Neural cell (in vitro differentiated cells): ENCODE results near the gene ZSCAN31. TPM values are rescaled to one million over a fixed set of nuclear protein-coding genes. Genes with fewer than 3 reads are reported as not detected.

Source experiments
- H2AFZ ChIP-seq: fragments of 200-600, 300-800 bp; sonication (generic), shearing (Covaris generic); 2 replicates; pipeline ENCODE4 v1.6.0; 2014; ENCODE audit warnings: low read depth, mild to moderate bottlenecking, antibody characterized with exemption, low read length, moderate library complexity
- H3F3A ChIP-seq: fragments of 200-600 bp; shearing (Covaris generic); 2 replicates; pipeline ENCODE4 v1.6.1; 2016; ENCODE audit warnings: mild to moderate bottlenecking, moderate library complexity, mixed read lengths, antibody characterized with exemption, low read length; ENCODE audit not compliant: insufficient read depth, poor library complexity, severe bottlenecking
- H3K27ac ChIP-seq: fragments of 200-600, 300-800 bp; sonication (generic), shearing (Covaris generic); 2 replicates; pipeline ENCODE4 v1.5.1; 2014; ENCODE audit warnings: mild to moderate bottlenecking, low read length, moderate library complexity
- H3K27me3 ChIP-seq: fragments of 300-800, 200-600 bp; sonication (generic), shearing (Covaris generic); 2 replicates; pipeline ENCODE4 v1.6.0; 2014; ENCODE audit warnings: mild to moderate bottlenecking, low read depth, low read length, moderate library complexity; ENCODE audit not compliant: insufficient read depth
- H3K36me3 ChIP-seq: fragments of 300-800, 200-600 bp; sonication (generic), shearing (Covaris generic); 2 replicates; pipeline ENCODE4 v1.5.1; 2014; ENCODE audit warnings: mild to moderate bottlenecking, antibody characterized with exemption, low read length, moderate library complexity; ENCODE audit not compliant: insufficient read depth
- H3K4me2 ChIP-seq: fragments of 300-800, 200-600 bp; sonication (generic), shearing (Covaris generic); 2 replicates; pipeline ENCODE4 v1.6.0; 2014; ENCODE audit warnings: mild to moderate bottlenecking, low read length
- H3K4me3 ChIP-seq: fragments of 300-800, 200-600 bp; sonication (generic), shearing (Covaris generic); 2 replicates; pipeline ENCODE4 v1.5.1; 2014; ENCODE audit warnings: mild to moderate bottlenecking, low read length, moderate library complexity
- H3K79me2 ChIP-seq: fragments of 200-600 bp; shearing (Covaris generic); replicated peaks from 2 replicates; pipeline ENCODE4 v1.6.0; 2014; ENCODE audit warnings: mild to moderate bottlenecking, low read length, moderate library complexity; ENCODE audit not compliant: insufficient read depth
- H3K9ac ChIP-seq: fragments of 300-800, 200-600 bp; sonication (generic), shearing (Covaris generic); 2 replicates; pipeline ENCODE4 v1.6.1; 2016; ENCODE audit warnings: mild to moderate bottlenecking, low read length, mixed read lengths
- H3K9me2 ChIP-seq: fragments of 200-600 bp; shearing (Covaris generic); 2 replicates; pipeline ENCODE4 v1.6.1; 2016; ENCODE audit warnings: mild to moderate bottlenecking, low read length, mixed read lengths; ENCODE audit not compliant: insufficient read depth
- H3K9me3 ChIP-seq: fragments of 200-600, 300-800 bp; sonication (generic), shearing (Covaris generic); 2 replicates; pipeline ENCODE4 v1.6.1; 2016; ENCODE audit warnings: mild to moderate bottlenecking, mixed run types, low read length, moderate library complexity, mixed read lengths
- H4K20me1 ChIP-seq: fragments of 200-600 bp; shearing (Covaris generic); 2 replicates; pipeline ENCODE4 v1.6.1; 2016; ENCODE audit warnings: mild to moderate bottlenecking, mixed run types; ENCODE audit not compliant: insufficient read depth
- CTCF ChIP-seq: fragments of 450-650 bp; IDR thresholded peaks from 2 replicates; pipeline ENCODE4 v1.5.1; 2014; ENCODE audit warnings: antibody characterized with exemption, mild to moderate bottlenecking, moderate library complexity; ENCODE audit not compliant: poor library complexity, severe bottlenecking
- EP300 ChIP-seq: fragments of 450-650 bp; conservative IDR thresholded peaks from 2 replicates; pipeline ENCODE4 v1.6.1; 2014; ENCODE audit warnings: antibody characterized with exemption, mild to moderate bottlenecking, moderate library complexity; ENCODE audit not compliant: poor library complexity, severe bottlenecking
- EZH2 ChIP-seq: fragments of 200-600, 300-800 bp; shearing (Covaris generic), sonication (generic); IDR thresholded peaks from 2 replicates; pipeline ENCODE4 v1.6.1; 2014; ENCODE audit warnings: antibody characterized with exemption, low read length, borderline replicate concordance, mild to moderate bottlenecking; ENCODE audit not compliant: insufficient read depth, poor library complexity, severe bottlenecking
- MXI1 ChIP-seq: fragments of 450-650 bp; conservative IDR thresholded peaks from 2 replicates; pipeline ENCODE4 v1.6.1; 2014; ENCODE audit warnings: antibody characterized with exemption, mild to moderate bottlenecking; ENCODE audit not compliant: poor library complexity, severe bottlenecking
- POLR2AphosphoS5 ChIP-seq: IDR thresholded peaks from 2 replicates; pipeline ENCODE4 v1.6.1; 2012
- RAD21 ChIP-seq: fragments of 450-650 bp; conservative IDR thresholded peaks from 2 replicates; pipeline ENCODE4 v1.6.1; 2014; ENCODE audit warnings: antibody characterized with exemption, mild to moderate bottlenecking, moderate library complexity
- SMC3 ChIP-seq: fragments of 450-650 bp; conservative IDR thresholded peaks from 2 replicates; pipeline ENCODE4 v1.6.1; 2014; ENCODE audit warnings: antibody characterized with exemption, mild to moderate bottlenecking, moderate library complexity; ENCODE audit not compliant: poor library complexity
- TAF1 ChIP-seq: IDR thresholded peaks from 2 replicates; pipeline ENCODE4 v1.6.1; 2012; ENCODE audit warnings: low read depth
- polyA plus RNA-seq: library from polyadenylated mRNA; depleted of rRNA; stranded (reverse); fragments of >200 nt; gene quantifications from 2 replicates; pipeline ENCODE4 v1.2.3, GENCODE V29; 2014
- TF ChIP-seq, protein P1 (sequence below): IDR thresholded peaks from 2 replicates; pipeline ENCODE4 v1.6.1; 2012; ENCODE audit warnings: borderline replicate concordance

Gene ZSCAN31
- polyA plus RNA-seq, 1 donor from 2014 or later: 2.6 TPM

DNA sequence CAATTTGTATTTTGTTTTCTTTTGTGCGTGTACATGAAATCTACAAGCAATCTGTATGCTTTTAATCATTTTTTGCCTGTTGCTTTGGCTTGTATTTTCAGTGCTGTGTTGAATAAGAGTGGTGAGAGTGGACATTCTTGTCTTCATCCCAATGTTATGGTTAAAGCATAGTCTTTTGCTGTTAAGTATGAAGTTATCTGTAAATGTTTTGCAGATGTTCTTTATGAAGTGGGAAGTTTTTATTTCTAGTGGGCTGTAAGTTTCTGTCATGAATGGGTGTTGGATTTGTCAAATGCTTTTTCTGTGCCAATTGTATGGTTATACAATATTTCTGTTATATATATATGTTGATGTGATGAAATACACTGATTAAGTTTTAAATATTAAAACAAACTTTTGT, 38.0 kb upstream of the ZSCAN31 start:
- Histone ChIP-seq H4K20me1 (no peaks in the 10 kb centered on the region), H3K4me2 (no peak overlapping the region), H3K36me3 (no peaks in the 10 kb centered on the region), H3K9me2 (no peaks in the 10 kb centered on the region), H3K4me3 (no peak overlapping the region), H2AFZ (no peak overlapping the region), H3K9me3 (no peaks in the 10 kb centered on the region), H3K79me2 (no peaks in the 10 kb centered on the region), H3K27ac (no peak overlapping the region), H3F3A (no peaks in the 10 kb centered on the region), H3K9ac (no peak overlapping the region), H3K27me3 (no peaks in the 10 kb centered on the region)
- TF ChIP-seq CTCF: no peak
- no peak for TF ChIP-seq TAF1
- no peak for TF ChIP-seq EP300
- TF ChIP-seq, protein P1, sequence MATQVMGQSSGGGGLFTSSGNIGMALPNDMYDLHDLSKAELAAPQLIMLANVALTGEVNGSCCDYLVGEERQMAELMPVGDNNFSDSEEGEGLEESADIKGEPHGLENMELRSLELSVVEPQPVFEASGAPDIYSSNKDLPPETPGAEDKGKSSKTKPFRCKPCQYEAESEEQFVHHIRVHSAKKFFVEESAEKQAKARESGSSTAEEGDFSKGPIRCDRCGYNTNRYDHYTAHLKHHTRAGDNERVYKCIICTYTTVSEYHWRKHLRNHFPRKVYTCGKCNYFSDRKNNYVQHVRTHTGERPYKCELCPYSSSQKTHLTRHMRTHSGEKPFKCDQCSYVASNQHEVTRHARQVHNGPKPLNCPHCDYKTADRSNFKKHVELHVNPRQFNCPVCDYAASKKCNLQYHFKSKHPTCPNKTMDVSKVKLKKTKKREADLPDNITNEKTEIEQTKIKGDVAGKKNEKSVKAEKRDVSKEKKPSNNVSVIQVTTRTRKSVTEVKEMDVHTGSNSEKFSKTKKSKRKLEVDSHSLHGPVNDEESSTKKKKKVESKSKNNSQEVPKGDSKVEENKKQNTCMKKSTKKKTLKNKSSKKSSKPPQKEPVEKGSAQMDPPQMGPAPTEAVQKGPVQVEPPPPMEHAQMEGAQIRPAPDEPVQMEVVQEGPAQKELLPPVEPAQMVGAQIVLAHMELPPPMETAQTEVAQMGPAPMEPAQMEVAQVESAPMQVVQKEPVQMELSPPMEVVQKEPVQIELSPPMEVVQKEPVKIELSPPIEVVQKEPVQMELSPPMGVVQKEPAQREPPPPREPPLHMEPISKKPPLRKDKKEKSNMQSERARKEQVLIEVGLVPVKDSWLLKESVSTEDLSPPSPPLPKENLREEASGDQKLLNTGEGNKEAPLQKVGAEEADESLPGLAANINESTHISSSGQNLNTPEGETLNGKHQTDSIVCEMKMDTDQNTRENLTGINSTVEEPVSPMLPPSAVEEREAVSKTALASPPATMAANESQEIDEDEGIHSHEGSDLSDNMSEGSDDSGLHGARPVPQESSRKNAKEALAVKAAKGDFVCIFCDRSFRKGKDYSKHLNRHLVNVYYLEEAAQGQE: no peak
- no peak for TF ChIP-seq MXI1
- no peak for TF ChIP-seq RAD21
- TF ChIP-seq POLR2AphosphoS5: no peak
- no peak for TF ChIP-seq EZH2
- no peak for TF ChIP-seq SMC3

DNA sequence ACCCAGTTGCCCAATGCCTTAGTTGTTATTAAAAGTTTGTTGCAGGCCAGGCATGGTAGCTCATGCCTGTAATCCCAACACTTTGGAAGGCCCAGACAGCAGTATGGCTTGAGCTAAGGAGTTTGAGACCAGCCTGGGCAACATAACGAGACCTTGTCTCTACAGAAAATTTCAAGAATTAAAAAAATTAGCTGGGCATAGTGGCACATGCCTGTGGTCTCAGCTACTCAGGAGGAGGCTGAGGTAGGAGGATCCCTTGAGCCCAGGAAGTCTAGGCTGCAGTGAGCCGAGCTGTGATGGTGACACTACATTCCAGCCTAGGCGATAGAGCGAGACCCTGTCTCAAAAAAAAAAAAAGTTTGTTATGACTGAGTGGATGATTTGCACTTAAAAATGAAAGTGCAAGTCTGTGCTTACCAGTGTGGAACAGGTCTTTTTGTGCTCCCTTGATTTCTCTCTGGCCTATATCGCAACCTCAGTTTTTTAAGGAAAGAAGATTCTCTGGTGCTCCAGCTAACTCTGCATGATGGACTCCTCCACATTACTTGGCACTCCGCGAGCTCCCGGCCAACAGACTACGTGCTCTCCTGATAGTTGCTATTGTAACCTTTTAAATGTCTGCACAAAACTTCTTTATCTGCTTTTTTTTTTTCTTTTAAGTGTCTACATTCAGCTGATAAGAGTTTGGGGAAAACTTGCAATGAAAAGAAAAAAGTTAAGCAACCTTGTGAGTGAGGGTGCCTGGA, 35.9 kb upstream of the ZSCAN31 start:
- H3K36me3 ChIP-seq: no peaks in the 10 kb centered on the region
- H3K4me2 ChIP-seq: no peak overlapping the region
- H3K79me2 ChIP-seq: no peaks in the 10 kb centered on the region
- H3K9ac ChIP-seq: no peak overlapping the region
- H3K9me2 ChIP-seq: no peaks in the 10 kb centered on the region
- no peak overlapping the region for H3K27ac ChIP-seq
- no peak for TF ChIP-seq RAD21
- TF ChIP-seq MXI1: no peak
- no peak for TF ChIP-seq SMC3
- TF ChIP-seq EZH2: no peak
- TF ChIP-seq CTCF: no peak
- no peak for TF ChIP-seq TAF1
- no peak for TF ChIP-seq EP300
- TF ChIP-seq POLR2AphosphoS5: no peak
- TF ChIP-seq, protein P1: no peak
- H3K27me3 ChIP-seq: no peaks in the 10 kb centered on the region
- no peaks in the 10 kb centered on the region for H3K9me3 ChIP-seq
- H2AFZ ChIP-seq: no peak overlapping the region
- H3F3A ChIP-seq: no peaks in the 10 kb centered on the region
- no peaks in the 10 kb centered on the region for H4K20me1 ChIP-seq
- H3K4me3 ChIP-seq: no peak overlapping the region
